ENCODE measurements around the gene CD46.

DNA sequence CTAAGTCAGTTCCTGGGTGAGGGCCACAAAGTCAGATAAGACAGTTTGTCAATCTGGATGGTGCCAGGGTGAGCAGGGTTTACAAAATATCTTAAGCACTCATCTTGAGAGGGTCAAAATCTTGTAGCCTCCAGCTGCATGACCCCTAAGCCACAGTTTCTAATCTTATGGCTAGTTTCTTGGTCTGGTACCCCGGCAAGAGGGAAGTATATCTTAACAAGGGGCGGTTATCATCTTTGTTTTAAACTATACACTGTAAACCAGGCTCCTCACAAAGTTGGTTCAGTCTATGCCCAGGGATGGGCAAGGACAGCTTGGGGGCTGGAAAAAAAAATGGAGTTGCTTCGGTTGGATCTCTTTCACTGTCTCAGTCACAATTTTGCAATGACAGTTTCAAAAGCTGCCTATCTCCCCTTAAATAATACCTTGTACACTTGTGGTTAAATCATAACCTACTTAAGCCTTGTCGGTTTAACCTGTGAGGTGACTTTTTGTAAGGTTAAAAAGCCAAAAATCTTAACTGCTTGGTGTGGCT is 7.8 kb upstream of the CD46 start:
- TF ChIP-seq FOSL1 (IDR thresholded peaks at IDR 0.05; ENCODE audit: low read depth) (no peak), EZH2 (IDR thresholded peaks at IDR 0.05) (no peak)

All from HCT116 (cell line).